ENCODE data around the gene PVR. TPM values are rescaled to one million over a fixed set of nuclear protein-coding genes. Genes with fewer than 3 reads are reported as not detected.
"Not testable (repeated sequence)": the region's sequence is repeated elsewhere in the genome, so short reads cannot be mapped to it uniquely, and the experiment has no call there.

PVR gene
- total and polyA plus RNA-seq, 12 donors = 28.7 to 57.8 (median 45.0) TPM

DNA sequence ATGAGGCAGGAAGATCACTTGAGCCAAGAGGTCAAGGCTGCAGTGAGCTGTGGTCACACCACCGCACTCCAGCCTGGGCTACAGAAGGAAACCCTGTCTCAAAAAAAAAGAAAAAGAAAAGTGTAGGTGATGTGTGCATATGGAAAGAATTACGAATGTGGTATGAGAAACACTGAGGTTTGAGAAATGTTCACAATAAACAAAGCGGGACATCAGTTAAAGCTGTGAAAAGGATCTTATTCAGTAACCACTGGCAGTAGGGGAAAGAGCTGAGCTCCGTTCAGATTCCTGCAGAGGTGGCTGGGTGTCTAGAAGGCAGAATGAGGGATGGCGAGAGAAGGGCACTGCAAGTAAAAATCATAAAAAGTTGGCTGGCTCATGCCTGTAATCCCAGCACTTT is 34.5 kb upstream of the PVR start:
- Histone ChIP-seq H3K27me3 (no peaks in the 10 kb centered on the region), H3K4me3 (no peak overlapping the region), H3K27ac (no peak overlapping the region), H3K9me3 (replicated peaks in 1 of 3) (no peaks in the 10 kb centered on the region), H3K4me1 (replicated peaks in 1 of 2) (no peaks in the 10 kb centered on the region), H3K36me3 (replicated peaks in 1 of 2) (no peaks in the 10 kb centered on the region)
- intact Hi-C loops (cut with DNase I) = no loop called here
- TF ChIP-seq, protein P1, sequence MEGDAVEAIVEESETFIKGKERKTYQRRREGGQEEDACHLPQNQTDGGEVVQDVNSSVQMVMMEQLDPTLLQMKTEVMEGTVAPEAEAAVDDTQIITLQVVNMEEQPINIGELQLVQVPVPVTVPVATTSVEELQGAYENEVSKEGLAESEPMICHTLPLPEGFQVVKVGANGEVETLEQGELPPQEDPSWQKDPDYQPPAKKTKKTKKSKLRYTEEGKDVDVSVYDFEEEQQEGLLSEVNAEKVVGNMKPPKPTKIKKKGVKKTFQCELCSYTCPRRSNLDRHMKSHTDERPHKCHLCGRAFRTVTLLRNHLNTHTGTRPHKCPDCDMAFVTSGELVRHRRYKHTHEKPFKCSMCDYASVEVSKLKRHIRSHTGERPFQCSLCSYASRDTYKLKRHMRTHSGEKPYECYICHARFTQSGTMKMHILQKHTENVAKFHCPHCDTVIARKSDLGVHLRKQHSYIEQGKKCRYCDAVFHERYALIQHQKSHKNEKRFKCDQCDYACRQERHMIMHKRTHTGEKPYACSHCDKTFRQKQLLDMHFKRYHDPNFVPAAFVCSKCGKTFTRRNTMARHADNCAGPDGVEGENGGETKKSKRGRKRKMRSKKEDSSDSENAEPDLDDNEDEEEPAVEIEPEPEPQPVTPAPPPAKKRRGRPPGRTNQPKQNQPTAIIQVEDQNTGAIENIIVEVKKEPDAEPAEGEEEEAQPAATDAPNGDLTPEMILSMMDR (IDR thresholded peaks at IDR 0.05) = no peak
- no peak for TF ChIP-seq POLR2A (IDR thresholded peaks at IDR 0.05)
- WGBS, 4 donors = 75 to 88% (median 81%) methylated on average over 5 of the region's 5 CpGs
- DNase-seq = no peak

DNA sequence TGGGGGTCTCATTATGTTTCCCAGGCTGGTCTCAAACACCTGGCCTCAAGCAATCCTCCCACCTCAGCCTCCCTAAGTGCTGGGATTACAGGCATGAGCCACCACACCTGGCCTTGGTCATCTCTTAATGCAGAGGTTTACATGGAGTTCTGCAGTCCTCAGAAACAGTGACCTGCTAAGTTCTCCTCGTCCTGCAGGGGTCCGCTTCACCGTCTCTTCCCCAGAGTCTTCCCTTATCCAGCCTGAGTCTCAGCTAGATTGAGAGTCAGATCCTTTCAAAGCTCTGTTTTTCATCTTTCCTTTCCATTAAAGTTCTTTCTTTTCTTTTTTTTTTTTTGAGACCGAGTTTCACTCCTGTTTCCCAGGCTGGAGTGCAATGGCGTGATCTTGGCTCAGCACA is 33.2 kb upstream of the PVR start:
- H3K27me3 ChIP-seq; H3K4me1 ChIP-seq (replicated peaks in 1 of 2); H3K4me3 ChIP-seq; intact Hi-C loops (cut with DNase I); H3K36me3 ChIP-seq (replicated peaks in 1 of 2); H3K27ac ChIP-seq; DNase-seq; H3K9me3 ChIP-seq (replicated peaks in 1 of 3): not testable (repeated sequence)
- WGBS, 4 donors = 29 to 84% (median 77%) methylated on average over 5 of the region's 5 CpGs

DNA sequence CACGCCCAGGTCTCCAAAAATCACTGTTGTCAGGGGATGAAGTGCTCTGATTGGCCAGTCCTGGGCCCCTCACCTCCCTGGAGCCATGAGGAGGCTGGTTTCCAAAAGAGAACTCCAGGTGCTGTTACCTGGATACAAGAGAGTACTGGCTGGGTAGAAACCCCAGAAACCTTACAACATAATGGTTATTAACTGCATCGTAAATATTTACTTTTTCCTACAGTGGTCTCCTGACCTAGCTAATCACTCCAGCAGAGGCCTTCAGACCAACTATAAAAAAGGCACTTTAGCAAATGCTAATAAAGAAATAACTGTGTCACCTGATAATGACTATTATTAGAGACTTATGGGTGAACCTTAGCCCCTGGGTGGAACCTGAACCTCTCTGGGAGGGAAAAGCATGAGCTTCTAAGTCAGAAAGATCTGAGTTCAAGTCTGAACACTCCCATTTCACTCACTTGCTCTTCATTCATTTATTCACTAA is 31.9 kb upstream of the PVR start:
- H3K4me3 ChIP-seq = no peak overlapping the region
- DNase-seq = no peak
- H3K27ac ChIP-seq = no peak overlapping the region
- TF ChIP-seq, protein P1 (IDR thresholded peaks at IDR 0.05) = no peak
- no peak for TF ChIP-seq POLR2A (IDR thresholded peaks at IDR 0.05)
- H3K36me3 ChIP-seq (replicated peaks in 1 of 2) = no peaks in the 10 kb centered on the region
- 86 to 99% (median 88%) methylated on average over 2 of the region's 2 CpGs for WGBS, 4 donors
- no peaks in the 10 kb centered on the region for H3K27me3 ChIP-seq
- intact Hi-C loops (cut with DNase I) = no loop called here
- H3K9me3 ChIP-seq (replicated peaks in 1 of 3) = no peaks in the 10 kb centered on the region
- H3K4me1 ChIP-seq (replicated peaks in 1 of 2) = no peaks in the 10 kb centered on the region

DNA sequence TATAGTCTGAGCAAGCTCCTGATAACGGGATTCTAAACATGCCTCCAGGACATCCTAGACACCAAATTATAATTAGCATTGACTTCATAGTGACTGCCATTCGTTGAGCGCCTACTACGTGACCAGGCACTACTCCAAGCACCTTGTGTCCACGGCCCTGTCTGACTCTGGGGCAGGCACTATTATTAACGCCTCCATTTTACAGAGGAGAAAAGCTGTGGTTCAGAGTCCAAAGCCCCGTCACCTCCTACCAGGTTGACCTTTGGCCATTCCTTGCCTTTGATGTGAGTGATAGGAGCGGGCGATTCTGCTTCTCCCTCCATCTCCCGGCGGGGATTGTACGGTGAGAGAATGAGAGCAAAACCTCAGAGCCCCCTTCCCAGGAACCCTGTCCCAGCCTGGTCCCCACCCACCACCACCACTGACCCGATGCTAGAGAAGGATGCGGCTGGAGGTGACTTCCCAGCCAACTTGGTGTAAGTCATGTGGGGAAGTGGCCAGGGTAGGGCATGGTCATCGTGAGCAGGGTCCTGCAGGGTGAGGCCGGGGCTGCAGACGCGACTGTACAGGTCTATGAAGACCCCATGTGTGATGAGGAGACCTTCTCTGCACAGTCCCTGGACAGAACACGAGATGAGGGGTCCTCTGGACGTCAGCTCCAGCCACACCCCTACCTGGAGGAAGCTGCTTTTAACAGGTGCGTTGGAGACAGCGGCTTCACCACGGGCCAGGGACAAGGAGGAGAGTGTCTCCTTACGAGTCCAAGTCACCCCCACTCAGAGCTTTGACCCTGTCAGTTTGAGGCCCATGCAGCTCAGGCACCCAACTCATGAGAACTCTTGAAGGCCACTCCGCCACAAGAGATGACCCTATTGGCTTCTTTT is 30.2 kb upstream of the PVR start, which contains the start of gene IGSF23:
Gene IGSF23 (plus strand): TSS at position 269 of the 884 bp plus-strand sequence. CDS start 83 bp downstream, at position 352.
- Histone ChIP-seq H3K4me1 (replicated peaks in 1 of 2) (no peaks in the 10 kb centered on the region), H3K4me3 (no peak within 1 kb of the TSS), H3K9me3 (replicated peaks in 1 of 3) (no peaks in the 10 kb centered on the region), H3K27me3 (no peaks in the 10 kb centered on the region), H3K36me3 (replicated peaks in 1 of 2) (no peaks in the 10 kb centered on the region), H3K27ac (no peak within 1 kb of the TSS)
- WGBS, 4 donors = 81 to 92% (median 88%) methylated on average over 11 to 25 of the region's 25 CpGs
- no peak for DNase-seq
- TF ChIP-seq, protein P1 (IDR thresholded peaks at IDR 0.05) = no peak
- TF ChIP-seq POLR2A (IDR thresholded peaks at IDR 0.05) = no peak
- intact Hi-C loops (cut with DNase I) = no loop called here

Data from adrenal gland (tissue), 12 donors.